ENCODE measurements around the gene FMN1.
"Not testable (repeated sequence)": the region's sequence is repeated elsewhere in the genome, so short reads cannot be mapped to it uniquely, and the experiment has no call there.

The FMN1 gene

DNA sequence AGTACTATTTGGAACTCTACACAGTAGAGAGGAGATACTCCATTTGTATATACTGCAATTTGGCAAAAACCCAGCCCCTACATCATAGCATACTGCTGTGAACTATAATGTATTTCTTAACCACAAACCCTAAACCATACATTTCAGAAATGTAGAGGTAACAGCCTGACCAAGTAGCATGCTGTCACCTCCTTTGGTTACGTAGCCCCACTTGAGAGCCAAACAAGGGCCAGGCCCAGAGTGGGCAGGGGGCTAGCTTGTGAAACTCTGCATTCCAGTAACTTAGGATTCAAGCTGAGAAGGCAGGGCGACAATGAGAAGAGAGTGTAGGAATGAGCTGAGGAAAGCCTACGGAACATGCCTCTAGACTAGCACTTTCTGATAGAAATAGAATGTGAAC lies 340.9 kb downstream of the FMN1 start:
- DNase-seq (ENCODE audit: low spot score): no peak

DNA sequence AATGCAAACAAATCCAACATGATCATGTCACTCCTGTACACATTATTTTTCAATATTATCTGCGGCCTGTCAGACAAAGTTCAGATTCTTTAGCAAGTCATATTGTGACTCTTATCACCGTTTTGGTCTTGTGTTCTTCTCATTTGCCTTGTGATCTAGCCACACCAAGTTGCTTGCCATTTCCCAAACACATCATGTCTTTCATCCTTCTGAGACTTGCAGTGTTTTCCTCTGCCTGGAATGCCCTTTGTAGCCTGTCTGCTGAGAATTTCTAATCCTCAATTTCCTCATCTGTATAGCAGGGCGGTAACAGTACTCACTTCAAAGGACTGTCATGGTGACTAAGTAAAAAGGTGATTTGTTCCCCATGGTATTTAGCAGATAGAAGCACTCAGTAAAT lies 341.7 kb downstream of the FMN1 start:
- DNase-seq (ENCODE audit: low spot score): no peak

DNA sequence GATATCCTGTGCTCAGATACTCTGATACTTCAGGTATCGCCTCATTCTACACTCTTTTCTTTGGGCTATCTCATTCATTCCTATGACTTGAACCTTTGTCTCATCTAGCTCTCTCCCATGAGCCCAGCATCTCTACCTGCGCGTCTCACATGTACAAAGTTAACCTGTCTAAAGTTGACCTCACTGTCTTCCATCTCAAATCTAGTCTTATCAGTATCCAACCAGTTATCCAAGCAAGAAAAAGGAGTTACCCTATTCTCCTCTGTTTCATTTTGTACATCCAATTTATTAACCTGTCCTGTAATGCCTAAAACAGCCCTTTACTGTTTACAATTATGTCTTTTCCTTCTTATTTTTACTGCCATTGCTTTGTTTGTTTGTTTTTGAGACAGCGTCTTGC lies 342.5 kb downstream of the FMN1 start:
- DNase-seq (ENCODE audit: low spot score): no peak

DNA sequence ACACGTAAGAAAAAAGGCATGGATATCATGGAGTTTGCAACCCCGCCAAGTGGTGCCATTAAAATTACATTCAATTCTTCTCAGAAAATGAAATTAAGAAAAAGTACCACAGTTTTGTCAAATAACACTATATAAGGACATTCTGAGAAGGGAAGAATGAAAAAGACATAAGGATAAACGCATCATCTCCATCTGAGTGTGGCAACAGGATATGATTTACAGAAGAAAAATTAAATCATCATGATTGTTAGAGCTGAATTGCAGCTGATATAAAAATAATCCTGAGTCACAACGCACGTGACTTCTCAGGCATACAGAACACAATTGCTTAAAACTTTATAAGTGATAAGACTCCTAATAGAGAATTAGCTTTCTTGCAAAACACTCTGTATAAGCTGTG lies 342.9 kb downstream of the FMN1 start:
- no peak for DNase-seq (ENCODE audit: low spot score)

DNA sequence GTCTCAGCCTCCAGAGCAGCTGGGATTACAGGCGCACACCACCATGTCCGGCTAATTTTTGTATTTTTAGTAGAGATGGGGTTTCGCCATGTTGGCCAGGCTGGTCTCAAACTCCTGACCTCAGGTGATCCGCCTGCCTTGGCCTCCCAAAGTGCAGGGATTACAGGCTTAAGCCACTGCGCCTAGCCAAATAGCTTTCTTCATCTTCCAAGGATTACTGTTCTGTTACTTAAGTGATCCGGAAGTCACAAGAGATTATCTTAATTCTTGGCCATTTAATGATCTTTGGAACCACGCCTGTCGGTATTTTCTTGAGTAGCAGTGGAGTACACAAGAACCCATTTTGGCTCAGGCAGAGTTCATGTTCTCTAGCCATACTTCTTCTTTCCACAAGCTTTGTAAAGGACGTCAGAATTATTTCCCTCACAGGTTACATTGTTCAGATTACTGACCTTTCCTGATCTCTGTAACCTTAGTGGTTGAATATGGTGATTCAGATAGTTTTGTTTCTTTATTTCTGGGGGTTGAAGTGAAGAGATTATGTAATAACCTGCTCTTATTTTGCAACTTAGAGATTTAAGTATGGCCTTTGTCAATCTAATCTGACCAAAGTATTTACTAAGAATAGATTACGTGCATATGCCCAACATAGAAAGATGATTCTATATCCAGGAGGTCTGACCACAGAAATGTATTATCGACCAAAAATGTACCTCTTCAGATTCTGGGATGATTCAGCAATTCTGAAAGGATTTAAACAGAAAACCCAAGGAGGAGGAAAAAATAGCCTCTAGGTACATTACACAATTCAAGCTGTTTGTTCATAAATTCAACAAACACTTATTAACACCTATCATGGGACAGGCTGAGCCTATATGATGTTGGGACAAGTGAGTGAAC lies 344.5 kb downstream of the FMN1 start:
- no peak for DNase-seq (ENCODE audit: low spot score)

DNA sequence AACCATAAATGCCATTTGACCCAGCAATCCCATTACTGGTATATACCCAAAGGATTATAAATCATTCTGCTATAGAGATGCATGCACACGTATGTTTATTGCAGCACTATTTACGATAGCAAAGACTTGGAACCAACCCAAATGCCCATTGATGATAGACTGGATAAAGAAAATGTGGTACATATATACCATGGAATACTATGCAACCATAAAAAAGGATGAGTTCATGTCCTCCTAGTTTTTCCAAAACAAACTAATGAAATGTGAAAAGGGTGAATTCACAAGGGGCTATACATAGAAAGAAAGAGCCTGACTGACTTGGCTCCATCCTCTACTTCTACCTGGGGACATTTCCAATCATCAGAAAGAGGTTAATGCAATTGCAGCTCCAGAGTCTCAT lies 347.8 kb downstream of the FMN1 start:
- DNase-seq (ENCODE audit: low spot score): not testable (repeated sequence)

DNA sequence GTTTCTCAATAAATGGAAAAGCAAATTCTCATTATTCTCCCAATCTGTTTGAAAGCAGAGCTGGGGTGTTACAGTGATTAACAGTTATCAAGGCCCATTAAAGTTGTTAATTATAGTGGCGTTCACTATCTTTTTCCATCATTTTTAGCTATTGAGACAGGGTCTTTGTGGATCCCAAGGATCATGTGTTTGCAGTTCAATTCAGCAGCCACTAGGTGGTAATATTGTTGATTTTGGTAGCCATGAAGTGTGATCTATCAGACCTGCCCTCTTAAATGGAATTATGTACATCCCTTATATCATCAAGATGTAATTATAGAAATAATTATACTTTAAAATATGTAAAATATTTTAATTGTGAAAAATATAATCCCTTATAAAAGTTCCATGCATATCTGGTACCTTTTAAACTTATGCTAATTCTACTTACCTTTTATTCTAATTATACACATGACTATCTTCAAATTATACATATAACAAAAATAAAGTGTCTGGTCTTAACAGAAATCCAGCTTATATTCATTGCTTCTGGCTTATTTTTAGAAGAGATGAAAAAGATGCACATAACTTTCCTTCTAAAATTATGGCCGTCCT lies 350.3 kb downstream of the FMN1 start:
- no peak for DNase-seq (ENCODE audit: low spot score)

DNA sequence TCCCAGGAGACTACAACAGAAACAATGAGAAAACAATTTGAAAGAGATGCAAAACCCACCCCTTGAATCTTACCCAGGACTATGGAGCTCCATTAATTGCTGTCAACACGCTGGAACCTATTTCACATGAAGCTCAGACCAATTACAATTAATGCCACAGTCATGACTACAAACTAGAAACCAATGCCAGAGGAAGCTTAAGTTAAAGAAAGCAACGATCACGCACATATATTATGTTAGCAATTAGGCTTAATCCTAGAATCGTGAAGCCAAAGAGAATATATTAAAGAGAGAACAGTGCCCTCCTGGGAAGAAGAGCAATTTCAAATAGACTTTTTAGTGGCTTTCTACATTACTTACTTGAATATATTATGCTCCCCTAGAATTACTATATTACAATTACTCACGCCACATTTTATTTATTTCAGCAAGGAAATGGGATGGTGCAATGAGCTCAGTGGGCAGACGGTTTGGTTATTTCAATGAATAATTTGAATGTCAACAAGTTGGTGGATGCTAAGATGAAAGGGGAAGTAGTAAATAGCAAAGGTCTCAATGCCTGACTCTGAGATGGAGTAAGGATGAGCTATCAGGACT lies 351.2 kb downstream of the FMN1 start:
- no peak for DNase-seq (ENCODE audit: low spot score)

DNA sequence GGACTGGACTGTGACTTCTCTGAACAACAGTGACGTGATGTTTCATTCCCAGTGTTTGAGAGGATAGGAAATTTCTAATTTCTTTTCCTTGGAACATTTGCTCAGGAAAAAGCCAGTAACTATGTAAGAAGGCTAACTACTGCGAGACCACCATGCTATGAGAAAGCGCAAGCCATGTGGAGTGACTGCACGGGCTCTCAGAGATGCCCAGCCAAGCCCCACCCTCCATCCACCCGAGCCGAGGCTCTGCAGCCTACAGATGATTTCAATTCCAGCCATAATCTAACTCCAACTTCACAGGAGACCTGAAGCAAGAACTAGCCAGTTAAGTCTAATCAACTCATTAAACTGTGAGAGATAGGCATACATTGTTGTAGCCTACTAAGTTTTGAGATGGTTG lies 352.4 kb downstream of the FMN1 start:
- DNase-seq (ENCODE audit: low spot score): no peak

DNA sequence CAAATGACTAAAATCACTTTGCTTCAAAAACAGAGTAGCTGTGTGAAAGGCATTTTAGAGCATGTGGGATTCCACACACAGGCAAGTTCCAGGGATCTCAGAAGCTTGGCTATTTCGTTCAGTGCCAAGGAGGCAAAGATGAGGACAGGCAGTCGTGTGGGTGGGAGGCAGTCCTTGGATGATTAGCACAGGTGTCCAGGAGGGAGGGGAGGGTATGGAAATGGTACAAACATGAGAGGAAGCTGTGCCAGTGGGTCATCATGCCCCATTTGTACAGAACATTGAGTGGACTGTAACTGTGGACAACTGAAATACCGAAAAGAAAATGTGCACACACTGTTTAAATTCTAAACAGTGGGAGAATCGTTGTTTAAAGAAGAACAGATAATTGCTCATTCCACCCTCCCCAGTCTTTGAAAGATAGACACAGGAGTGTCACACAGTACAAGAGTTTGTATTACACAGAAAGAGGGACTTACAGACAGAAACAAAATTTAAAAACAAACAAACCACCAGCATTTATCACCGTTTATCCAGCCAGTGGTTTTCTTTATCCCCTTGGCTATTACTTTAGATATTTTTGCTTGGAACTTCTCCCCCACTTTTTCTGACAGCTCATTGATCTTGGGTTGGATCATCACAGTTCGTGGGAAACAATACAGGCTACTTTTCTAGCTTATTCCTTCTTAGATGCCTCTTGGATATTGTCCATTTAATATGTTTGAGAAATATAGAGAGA lies 353.8 kb downstream of the FMN1 start:
- DNase-seq (ENCODE audit: low spot score): no peak

DNA sequence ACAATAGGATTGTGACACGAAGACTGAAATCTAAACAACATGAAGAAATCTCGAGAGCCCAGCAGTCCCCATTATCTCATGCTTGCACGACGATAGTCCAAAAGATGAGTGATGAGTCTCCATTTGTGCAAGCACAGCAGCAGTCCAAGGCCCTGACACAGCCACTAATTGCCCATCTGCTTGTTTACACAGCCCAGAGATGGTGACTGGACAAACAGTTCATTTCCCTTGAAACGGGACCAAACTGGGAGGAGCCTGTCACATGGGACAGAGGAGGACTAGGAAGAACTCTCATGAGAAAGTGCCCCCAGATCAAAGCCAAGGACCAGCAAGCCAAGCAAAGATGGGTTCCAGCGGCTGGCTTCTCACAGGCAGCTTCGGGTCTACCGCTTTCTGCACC lies 355.7 kb downstream of the FMN1 start:
- DNase-seq (ENCODE audit: low spot score): peak; percentile 91

DNA sequence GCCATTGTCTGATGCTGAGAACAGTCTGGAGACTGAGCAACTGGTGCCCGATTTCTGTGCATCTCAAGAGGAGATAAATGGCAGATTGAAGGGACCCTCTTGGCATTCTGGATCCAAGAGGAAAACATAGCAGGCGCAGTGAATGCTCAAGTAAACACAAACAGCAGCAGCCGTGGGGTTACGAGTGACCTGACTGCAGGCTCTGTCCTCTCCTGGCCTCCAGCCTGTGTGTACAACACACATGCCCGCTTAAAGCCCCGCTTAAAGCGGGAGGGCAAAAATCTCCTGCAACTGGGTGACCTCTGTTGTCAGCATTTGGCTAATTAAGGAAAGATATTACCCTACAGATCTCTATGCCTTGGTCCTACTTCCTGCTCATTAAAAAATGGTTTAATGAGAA lies 356.2 kb downstream of the FMN1 start:
- DNase-seq (ENCODE audit: low spot score): peak; percentile 66

DNA sequence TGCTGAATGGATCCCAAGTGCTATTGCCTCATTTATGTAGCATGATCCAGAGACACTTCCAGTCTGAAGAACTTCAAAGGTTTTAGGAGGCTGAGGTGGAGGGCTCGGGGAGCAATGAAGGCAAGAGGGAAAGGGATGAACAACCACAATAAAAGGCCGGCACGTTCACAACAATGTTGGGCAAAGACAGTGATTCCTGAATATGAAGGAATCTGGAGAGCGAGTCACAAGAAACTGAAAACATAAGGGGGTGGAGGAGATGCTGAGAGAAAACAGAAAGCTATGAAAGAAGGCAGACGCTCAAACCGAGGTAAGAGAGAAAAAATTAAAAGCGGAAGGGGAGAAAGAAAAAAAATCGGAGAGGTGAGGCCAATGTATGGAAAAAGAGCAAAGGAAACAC lies 356.6 kb downstream of the FMN1 start:
- DNase-seq (ENCODE audit: low spot score): no peak

DNA sequence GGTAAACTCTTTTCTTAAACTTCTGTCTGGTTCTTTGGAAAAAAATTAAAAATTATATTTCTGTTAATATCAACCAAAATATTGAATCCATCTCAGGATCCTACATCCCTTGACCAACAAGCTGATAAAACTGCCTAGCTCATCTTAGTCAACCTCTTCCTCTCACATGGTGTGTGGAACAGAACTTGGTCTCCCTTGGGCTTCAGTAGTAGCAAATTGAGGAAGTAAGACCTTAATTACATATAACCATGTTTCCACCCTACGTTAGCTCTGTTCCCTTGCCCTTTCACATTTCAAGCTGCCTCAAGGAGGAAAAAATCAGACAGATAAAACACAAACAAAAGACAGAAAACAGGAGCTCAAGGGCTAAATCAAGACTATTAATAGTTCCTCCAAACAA lies 360.4 kb downstream of the FMN1 start:
- DNase-seq (ENCODE audit: low spot score): no peak

DNA sequence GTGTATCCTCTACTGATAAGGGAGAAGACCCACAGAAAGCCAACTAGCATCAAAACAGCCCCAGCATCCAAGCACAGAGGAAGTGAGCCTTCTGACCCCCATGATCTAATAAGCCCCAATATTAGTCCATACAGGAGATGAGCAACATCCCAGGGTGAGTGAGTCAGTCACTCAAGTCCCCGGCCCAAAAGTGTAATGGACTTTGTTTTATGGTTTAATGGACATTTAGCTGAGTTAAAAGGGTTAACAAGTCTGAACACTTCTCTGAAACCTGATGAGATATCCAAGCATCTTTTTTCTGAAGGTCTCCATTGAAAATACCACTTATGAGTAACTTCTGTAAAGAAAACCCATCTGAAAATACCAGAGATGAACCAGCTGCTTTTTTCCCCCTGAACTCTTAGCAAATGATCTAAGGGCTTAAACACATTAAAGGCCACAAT lies 361.1 kb downstream of the FMN1 start:
- DNase-seq (ENCODE audit: low spot score): no peak

DNA sequence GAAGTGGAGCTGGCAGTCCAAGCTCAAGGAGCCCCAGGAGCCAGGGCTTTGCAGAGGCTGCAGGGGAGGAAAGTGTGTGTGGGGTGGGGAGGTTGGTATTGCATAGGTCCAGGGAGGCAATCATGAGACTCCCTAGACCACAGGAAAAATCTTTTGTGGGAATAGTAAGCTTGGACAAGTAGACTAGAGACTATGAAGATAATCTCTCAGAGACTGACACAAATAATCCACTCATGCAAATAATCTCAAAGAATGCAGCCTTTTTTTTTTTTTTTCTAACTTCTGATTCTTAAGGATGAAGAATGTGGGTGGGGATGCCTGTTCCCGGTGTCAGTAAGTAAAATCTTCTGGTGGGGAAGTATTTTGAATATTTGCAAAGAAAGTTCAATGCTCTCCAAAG lies 363.0 kb downstream of the FMN1 start:
- DNase-seq (ENCODE audit: low spot score): no peak

DNA sequence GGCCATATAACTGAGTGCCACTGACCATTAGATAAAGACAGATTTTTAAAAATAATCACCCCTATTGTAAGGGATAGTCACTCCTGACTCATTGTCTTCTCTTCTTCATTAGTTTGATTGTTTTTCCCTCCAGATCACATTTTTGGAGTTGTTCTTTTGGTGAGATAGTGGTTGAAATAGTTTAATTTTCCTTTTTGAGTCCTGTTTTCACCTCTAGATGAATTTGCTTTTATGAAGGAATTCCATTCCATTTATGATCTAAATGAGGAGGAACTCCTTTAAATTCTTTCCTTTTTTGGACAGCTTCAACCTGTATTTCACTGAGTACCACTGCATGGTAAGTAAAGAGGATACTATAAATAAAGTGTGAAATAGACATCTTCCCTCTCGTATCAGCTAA lies 364.3 kb downstream of the FMN1 start:
- DNase-seq (ENCODE audit: low spot score): no peak

DNA sequence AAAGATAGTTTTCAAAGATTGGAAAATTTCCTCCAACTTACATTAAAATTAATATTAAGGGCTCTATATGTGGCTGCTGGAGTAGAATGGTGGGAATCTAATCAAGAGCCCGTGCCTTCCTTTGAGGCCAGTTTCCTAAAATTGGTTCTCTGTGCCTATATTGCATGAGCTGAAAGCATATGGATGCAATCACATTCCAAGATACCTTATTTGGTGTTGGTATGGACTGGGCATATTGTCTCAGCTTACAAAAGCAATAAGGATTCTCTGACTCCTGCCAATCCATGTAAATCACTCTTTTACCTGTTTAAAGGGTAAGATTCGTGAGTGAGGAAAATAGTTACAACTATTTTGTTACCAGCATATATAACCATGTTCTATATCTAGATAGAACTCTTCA lies 365.1 kb downstream of the FMN1 start:
- no peak for DNase-seq (ENCODE audit: low spot score)

DNA sequence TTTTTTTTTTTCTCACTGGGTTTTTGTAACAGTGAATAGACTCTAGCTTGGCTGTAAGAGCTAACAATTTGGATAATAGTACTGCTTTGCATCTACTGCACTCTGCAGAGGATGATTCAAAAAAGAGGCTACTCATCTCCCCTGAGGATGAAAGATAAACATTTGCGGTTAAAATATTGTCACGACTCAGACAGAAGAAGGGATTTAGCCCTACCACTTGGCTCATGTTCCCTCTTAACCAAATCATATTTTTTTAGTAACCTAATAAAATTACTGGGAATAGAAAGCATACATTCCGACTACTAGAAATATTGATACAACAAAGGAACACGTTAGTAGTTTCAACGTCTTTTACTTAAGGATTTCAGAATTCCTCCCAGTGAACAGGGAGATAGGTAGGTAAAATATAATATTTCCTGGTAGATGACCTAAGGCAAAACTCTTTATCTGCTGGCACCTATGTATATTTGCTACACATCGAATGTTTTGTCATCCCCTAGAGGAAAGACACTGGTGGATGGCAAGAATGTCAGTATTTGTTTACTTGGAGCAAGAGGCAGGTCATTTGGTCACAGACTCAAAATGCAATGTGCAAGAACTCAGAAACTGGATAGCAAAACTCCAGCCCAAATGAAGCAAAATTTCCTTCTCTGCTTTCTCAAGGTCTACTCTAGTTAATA lies 365.9 kb downstream of the FMN1 start:
- no peak for DNase-seq (ENCODE audit: low spot score)

DNA sequence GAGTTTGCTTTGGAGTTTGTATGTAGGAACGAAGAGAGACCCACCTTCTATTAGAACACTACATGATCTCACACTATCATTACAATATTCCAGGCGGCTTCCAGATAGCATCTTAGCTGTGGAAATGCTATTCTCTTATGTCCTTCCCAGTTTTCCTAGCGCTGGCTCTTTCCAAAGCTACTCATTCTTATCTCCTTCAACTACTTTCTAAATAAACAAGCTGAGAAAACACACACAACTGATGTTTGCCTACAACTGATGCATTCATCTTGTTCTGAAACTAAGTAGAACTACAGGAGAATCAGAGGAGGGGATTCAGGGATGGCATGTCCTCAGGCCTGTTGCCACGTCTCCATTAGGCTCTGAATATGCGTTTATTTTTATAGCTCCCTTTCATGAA lies 367.8 kb downstream of the FMN1 start:
- DNase-seq (ENCODE audit: low spot score): no peak

DNA sequence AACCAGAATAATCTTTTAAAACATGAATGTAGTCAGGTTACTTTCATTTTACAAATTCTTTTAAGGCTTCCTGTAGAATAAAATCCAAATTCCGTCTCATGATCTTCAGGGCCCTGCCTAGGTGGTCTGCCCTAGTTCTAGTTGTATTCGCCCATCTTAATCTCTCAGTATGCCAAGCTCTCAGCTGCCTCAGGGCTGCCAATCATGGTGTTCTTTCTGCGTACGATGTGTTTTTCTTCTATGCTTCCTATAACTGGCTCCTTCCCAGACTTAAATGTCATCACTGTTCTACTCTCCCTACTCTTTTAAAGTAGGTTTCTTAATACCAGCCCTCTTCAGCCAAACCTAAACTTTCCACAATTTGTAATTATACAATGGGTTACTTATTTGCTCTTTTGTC lies 369.3 kb downstream of the FMN1 start:
- no peak for DNase-seq (ENCODE audit: low spot score)

DNA sequence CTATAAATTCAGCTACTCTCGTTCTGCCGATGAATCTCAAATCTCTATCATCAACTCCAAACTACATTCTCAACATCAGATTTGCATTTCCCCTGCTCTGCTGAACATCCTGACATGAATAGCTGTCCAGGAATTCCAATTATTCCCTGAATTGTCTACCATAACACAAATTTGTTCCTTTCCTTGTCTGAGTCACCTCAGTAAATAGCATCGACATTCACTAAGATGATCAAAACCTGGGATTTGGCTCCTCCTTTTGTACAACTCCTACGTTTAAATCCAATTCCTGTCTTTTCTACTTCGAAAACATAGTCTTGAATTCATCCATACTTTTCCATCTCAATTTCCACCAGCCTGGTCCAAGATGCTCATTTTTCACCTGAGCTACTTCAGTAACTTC lies 369.7 kb downstream of the FMN1 start:
- DNase-seq (ENCODE audit: low spot score): no peak
